ENCODE data around the gene SLC6A1.

DNA sequence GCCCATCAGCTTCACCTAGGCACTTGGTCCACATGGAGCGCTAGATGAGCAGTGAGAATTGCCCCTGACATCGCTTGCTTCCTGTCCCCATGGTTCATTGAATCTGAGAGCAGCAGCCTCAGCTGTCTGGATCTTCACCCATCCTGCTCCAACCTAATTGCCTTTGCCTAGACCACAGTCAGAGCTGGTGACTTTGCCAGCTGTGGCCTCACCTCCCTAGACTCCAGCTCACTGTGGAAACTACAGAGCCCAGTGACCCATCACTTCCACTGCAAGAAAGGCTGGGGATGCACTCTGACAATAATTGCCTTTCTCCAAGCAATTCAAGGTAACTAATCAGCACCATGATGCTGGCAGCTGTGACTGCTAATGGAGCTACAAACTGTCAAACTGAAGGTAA lies 30.6 kb upstream of the SLC6A1 start:
- TF ChIP-seq, protein P1, sequence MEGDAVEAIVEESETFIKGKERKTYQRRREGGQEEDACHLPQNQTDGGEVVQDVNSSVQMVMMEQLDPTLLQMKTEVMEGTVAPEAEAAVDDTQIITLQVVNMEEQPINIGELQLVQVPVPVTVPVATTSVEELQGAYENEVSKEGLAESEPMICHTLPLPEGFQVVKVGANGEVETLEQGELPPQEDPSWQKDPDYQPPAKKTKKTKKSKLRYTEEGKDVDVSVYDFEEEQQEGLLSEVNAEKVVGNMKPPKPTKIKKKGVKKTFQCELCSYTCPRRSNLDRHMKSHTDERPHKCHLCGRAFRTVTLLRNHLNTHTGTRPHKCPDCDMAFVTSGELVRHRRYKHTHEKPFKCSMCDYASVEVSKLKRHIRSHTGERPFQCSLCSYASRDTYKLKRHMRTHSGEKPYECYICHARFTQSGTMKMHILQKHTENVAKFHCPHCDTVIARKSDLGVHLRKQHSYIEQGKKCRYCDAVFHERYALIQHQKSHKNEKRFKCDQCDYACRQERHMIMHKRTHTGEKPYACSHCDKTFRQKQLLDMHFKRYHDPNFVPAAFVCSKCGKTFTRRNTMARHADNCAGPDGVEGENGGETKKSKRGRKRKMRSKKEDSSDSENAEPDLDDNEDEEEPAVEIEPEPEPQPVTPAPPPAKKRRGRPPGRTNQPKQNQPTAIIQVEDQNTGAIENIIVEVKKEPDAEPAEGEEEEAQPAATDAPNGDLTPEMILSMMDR (IDR thresholded peaks at IDR 0.05), result no peak
- no peak for TF ChIP-seq POLR2A (IDR thresholded peaks at IDR 0.05)

All from heart left ventricle (tissue), 13 donors.